GM12878 (cell line): ENCODE measurements around the gene TNFSF11. TPM values are rescaled to one million over a fixed set of nuclear protein-coding genes. Genes with fewer than 3 reads are reported as not detected.

Source experiments
- ATAC-seq: fragments of 200-7000 bp; cut with Tn5 transposase; 3 replicates; pipeline ENCODE4 v1.9.1; 2020; ENCODE audit warnings: mild to moderate bottlenecking, moderate library complexity
- BruUV-seq: library from RNA; stranded (reverse); fragments of 400-500 nt; replicated peaks from 2 replicates; lab custom pipeline; 2021; lab: Mats Ljungman, UMichigan
- CTCF ChIA-PET: fragments of 300-600 bp; sonication (Branson Sonifier 250); formaldehyde crosslinking; extraction: SDS; loops from one replicate; lab custom pipeline; 2021; ENCODE audit warnings: inconsistent platforms; lab: Yijun Ruan, JAX
- POLR2A ChIA-PET: fragments of 350-600 bp; formaldehyde crosslinking; extraction: SDS; loops from one replicate; lab custom pipeline; 2021; ENCODE audit warnings: inconsistent platforms; lab: Charles Lee
- RAD21 ChIA-PET: fragments of 300-600 bp; sonication (Branson Sonifier 250); formaldehyde crosslinking; loops from one replicate; lab custom pipeline; 2023; ENCODE audit warnings: antibody characterized with exemption; ENCODE audit not compliant: unreplicated experiment; lab: Charles Lee
- SMC1A ChIA-PET: fragments of 300-600 bp; sonication (Branson Sonifier 250); formaldehyde crosslinking; loops from one replicate; lab custom pipeline; 2023; ENCODE audit not compliant: unreplicated experiment, uncharacterized antibody; lab: Charles Lee
- DNase-seq: peaks from one replicate; pipeline ENCODE4 v3.0.0-alpha.2; 2011; ENCODE audit warnings: low read depth, low spot score
- FAIRE-seq: peaks from 3 replicates; lab custom pipeline; 2011; peaks lifted over from hg19 to GRCh38; lab: Jason Lieb, UNC
- H2AFZ ChIP-seq: 2 replicates; pipeline ENCODE4 v1.6.0; 2011; ENCODE audit warnings: low read depth, low read length, control low read depth; ENCODE audit not compliant: control insufficient read depth
- H3K27ac ChIP-seq: 2 replicates; pipeline ENCODE4 v1.5.1; 2011; ENCODE audit warnings: control low read depth; ENCODE audit not compliant: control insufficient read depth, insufficient read depth
- H3K27me3 ChIP-seq, 2 experiments: replicated peaks in 1 of 2; 2 replicates each; pipeline versions ENCODE4 v1.6.0 to v1.6.1; 2011; ENCODE audit warnings: low read length in 1 of 2; ENCODE audit not compliant: control insufficient read depth in 2 of 2, insufficient read depth in 2 of 2
- H3K36me3 ChIP-seq, 2 experiments: 2 replicates each; pipeline ENCODE4 v1.5.1; 2011; ENCODE audit warnings: low read length in 1 of 2; ENCODE audit not compliant: control insufficient read depth in 2 of 2, insufficient read depth in 2 of 2
- H3K4me1 ChIP-seq: 2 replicates; pipeline ENCODE4 v1.6.1; 2011; ENCODE audit warnings: mild to moderate bottlenecking, low read length, moderate library complexity, mixed read lengths; ENCODE audit not compliant: control insufficient read depth, insufficient read depth
- H3K4me2 ChIP-seq: 2 replicates; pipeline ENCODE4 v1.6.0; 2011; ENCODE audit warnings: control low read depth; ENCODE audit not compliant: control insufficient read depth, insufficient read depth
- H3K4me3 ChIP-seq: fragments of 200-600 bp; sonication (generic); 2 replicates; pipeline ENCODE4 v1.5.1; 2016
- H3K79me2 ChIP-seq: 2 replicates; pipeline ENCODE4 v1.6.0; 2011; ENCODE audit warnings: low read length; ENCODE audit not compliant: control insufficient read depth, insufficient read depth
- H3K9ac ChIP-seq: 2 replicates; pipeline ENCODE4 v1.8.0; 2011; ENCODE audit warnings: low read length, control low read depth, mixed read lengths; ENCODE audit not compliant: control insufficient read depth, insufficient read depth
- H3K9me3 ChIP-seq: replicated peaks from 3 replicates; pipeline ENCODE4 v1.5.1; 2011; ENCODE audit warnings: mild to moderate bottlenecking, low read length; ENCODE audit not compliant: control insufficient read depth, insufficient read depth
- H4K20me1 ChIP-seq: 2 replicates; pipeline ENCODE4 v1.6.0; 2011; ENCODE audit not compliant: control insufficient read depth, insufficient read depth
- CREM ChIP-seq: IDR thresholded peaks from 2 replicates; pipeline ENCODE4 v1.6.1; 2014; ENCODE audit warnings: antibody characterized with exemption, low read depth
- EGR1 ChIP-seq, 2 experiments: IDR thresholded peaks; 1 replicate in 1 of 2; 2 replicates in 1 of 2; pipeline ENCODE4 v1.6.1; 2011 to 2012; ENCODE audit warnings: low read depth in 2 of 2, low read length in 2 of 2, borderline replicate concordance in 1 of 2, mild to moderate bottlenecking in 1 of 2, moderate library complexity in 1 of 2
- HCFC1 ChIP-seq: fragments of 150-350 bp; IDR thresholded peaks from 2 replicates; pipeline ENCODE4 v1.6.1; 2014; ENCODE audit warnings: low read length
- MYB ChIP-seq: fragments of 150-350 bp; IDR thresholded peaks from 2 replicates; pipeline ENCODE4 v1.6.1; 2014; ENCODE audit warnings: mild to moderate bottlenecking, low read depth, low read length, borderline replicate concordance
- NFXL1 ChIP-seq: fragments of 450-650 bp; IDR thresholded peaks from 2 replicates; pipeline ENCODE4 v1.6.1; 2017; ENCODE audit warnings: antibody characterized with exemption, mild to moderate bottlenecking, borderline replicate concordance
- NR2C2 ChIP-seq: IDR thresholded peaks from 2 replicates; pipeline ENCODE4 v1.6.1; 2011; ENCODE audit warnings: borderline replicate concordance, low read depth; ENCODE audit not compliant: control insufficient read depth, insufficient read length
- NR2F1 ChIP-seq: fragments of 450-650 bp; conservative IDR thresholded peaks from 2 replicates; pipeline ENCODE4 v1.6.1; 2017; ENCODE audit warnings: mild to moderate bottlenecking
- POLR2A ChIP-seq: IDR thresholded peaks from 2 replicates; pipeline ENCODE4 v1.6.1; 2011; ENCODE audit warnings: low read depth, mild to moderate bottlenecking, low read length
- POU2F2 ChIP-seq: IDR thresholded peaks from 3 replicates; pipeline ENCODE4 v1.6.1; 2011; ENCODE audit warnings: low read depth, mild to moderate bottlenecking, low read length, borderline replicate concordance
- RAD51 ChIP-seq: fragments of 450-650 bp; IDR thresholded peaks from 2 replicates; pipeline ENCODE4 v1.6.1; 2016; ENCODE audit warnings: moderate library complexity, mild to moderate bottlenecking, inconsistent platforms
- TCF12 ChIP-seq: IDR thresholded peaks from 2 replicates; pipeline ENCODE4 v1.6.1; 2011; ENCODE audit warnings: low read depth, mild to moderate bottlenecking, low read length
- whole genome bisulfite sequencing: methylation state at CpG from one replicate; pipeline ENCODE4 v1.1.6; 2016; ENCODE audit warnings: low lambda C conversion rate; ENCODE audit not compliant: insufficient replicate concordance, insufficient coverage; ENCODE audit errors: missing lambda C conversion rate; 5-methylcytosine and 5-hydroxymethylcytosine counted together
- in situ Hi-C: fragments of 300-500 bp; cut with MboI; formaldehyde crosslinking; loops from 9 replicates; pipeline ENCODE4 v1.14.3; 2018; ENCODE audit warnings: mixed read lengths
- intact Hi-C: fragments of 100-400 bp; cut with micrococcal nuclease; formaldehyde crosslinking; loops from one replicate; pipeline ENCODE4 v1.14.2; 2022; ENCODE audit not compliant: unreplicated experiment
- polyA plus RNA-seq, 11 experiments: library from polyadenylated mRNA; depleted of rRNA in 4 of 11; unstranded in 6 of 11; stranded (reverse) in 5 of 11; fragments of >200 nt; fragmentation: Nextera tagmentation in 4 of 11; fragmentation: Illumina TruSeq in 1 of 11; extraction: Ambion mirVana in 4 of 11; extraction: Trizol in 1 of 11; gene quantifications; 1 replicate in 1 of 11; 2 replicates in 10 of 11; pipeline versions ENCODE4 v1.2.1 to v1.2.3, GENCODE V29; 2011 to 2016; ENCODE audit warnings: inconsistent platforms in 2 of 11, missing spikeins in 2 of 11, low read depth in 1 of 11
- total RNA-seq, 4 experiments: library from RNA; depleted of rRNA in 3 of 4; stranded (reverse); fragments of >200 nt in 3 of 4; fragmentation: Illumina TruSeq in 1 of 4; extraction: Trizol in 1 of 4; gene quantifications; 2 replicates each; pipeline versions ENCODE4 v1.2.1 to v1.2.3, GENCODE V29; 2013 to 2021
- TF ChIP-seq, protein P1 (sequence below): fragments of 450-650 bp; IDR thresholded peaks from 2 replicates; pipeline ENCODE4 v1.6.1; 2016; ENCODE audit warnings: mild to moderate bottlenecking
- TF ChIP-seq, protein P2 (sequence below): fragments of 450-650 bp; IDR thresholded peaks from 2 replicates; pipeline ENCODE4 v1.6.1; 2017; ENCODE audit warnings: mild to moderate bottlenecking, low read depth, inconsistent platforms; ENCODE audit not compliant: poor library complexity, severe bottlenecking

TNFSF11 gene
- total and polyA plus RNA-seq, 10 of the 15 experiments (the other 5 are each of a cell fraction or from before 2014, with no cell fraction given), result 0.86 to 14.8 (median 10.0) TPM

- 44% methylated on average over 1 of the region's 1 CpG for WGBS
- no peak for DNase-seq
- H3K79me2 ChIP-seq, result no peaks in the 10 kb centered on the region
- H3K4me3 ChIP-seq, result no peak overlapping the region
- CTCF ChIA-PET, result no interaction called here
- no peak for ATAC-seq
- no peak for TF ChIP-seq NR2F1
- TF ChIP-seq NR2C2, result no peak
- TF ChIP-seq CREM, result no peak
- TF ChIP-seq RAD51, result no peak
- no peak for TF ChIP-seq POLR2A
- no peak for TF ChIP-seq MYB
- TF ChIP-seq, protein P1, sequence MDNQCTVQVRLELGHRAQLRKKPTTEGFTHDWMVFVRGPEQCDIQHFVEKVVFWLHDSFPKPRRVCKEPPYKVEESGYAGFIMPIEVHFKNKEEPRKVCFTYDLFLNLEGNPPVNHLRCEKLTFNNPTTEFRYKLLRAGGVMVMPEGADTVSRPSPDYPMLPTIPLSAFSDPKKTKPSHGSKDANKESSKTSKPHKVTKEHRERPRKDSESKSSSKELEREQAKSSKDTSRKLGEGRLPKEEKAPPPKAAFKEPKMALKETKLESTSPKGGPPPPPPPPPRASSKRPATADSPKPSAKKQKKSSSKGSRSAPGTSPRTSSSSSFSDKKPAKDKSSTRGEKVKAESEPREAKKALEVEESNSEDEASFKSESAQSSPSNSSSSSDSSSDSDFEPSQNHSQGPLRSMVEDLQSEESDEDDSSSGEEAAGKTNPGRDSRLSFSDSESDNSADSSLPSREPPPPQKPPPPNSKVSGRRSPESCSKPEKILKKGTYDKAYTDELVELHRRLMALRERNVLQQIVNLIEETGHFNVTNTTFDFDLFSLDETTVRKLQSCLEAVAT, result no peak
- no peak for FAIRE-seq
- H3K4me1 ChIP-seq, result no peaks in the 10 kb centered on the region
- H4K20me1 ChIP-seq, result no peaks in the 10 kb centered on the region
- no peaks in the 10 kb centered on the region for H3K9me3 ChIP-seq
- intact Hi-C loops (no loop called here), in situ Hi-C loops (no loop called here)
- SMC1A ChIA-PET, result no interaction called here
- no peak overlapping the region for H2AFZ ChIP-seq
- H3K4me2 ChIP-seq, result no peak overlapping the region
- no peak overlapping the region for H3K27ac ChIP-seq
- POLR2A ChIA-PET, result no interaction called here
- BruUV-seq, result no TSS peak
- H3K27me3 ChIP-seq, result no peaks in the 10 kb centered on the region
- H3K9ac ChIP-seq, result no peak overlapping the region
- no peaks in the 10 kb centered on the region for H3K36me3 ChIP-seq
- RAD21 ChIA-PET, result interaction anchor here (0.7 kb wide), 1 partner anchor 38 kb away, joined by 3 read pairs; no protein-coding TSS in a partner anchor
Measured at GRCh38 chr13:42638886-42639285, 64.9 kb downstream of the TNFSF11 start.

DNA sequence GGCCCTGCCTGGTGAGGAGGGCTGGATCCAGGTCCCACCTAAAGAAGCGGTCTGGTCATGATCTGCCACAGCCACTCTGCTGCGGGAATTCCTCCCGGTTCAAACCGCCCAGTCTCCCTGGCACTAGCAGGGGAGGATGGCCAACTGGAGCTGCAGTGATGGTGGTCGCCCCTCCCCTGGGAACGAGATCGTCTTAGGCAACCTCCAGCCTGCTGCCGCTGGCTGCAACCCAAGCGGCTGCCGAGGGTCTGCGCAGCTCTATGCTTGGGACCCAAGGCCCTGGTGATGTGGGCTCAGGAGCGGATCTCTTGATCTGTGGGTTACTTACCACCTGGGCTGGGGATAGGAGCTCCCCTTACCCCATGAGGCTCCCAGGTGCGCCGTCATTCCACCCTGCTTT is 69.1 kb downstream of the TNFSF11 start:
- in situ Hi-C loops (no loop called here), intact Hi-C loops (no loop called here)
- Histone ChIP-seq H3K4me1 (no peaks in the 10 kb centered on the region), H3K36me3 (no peaks in the 10 kb centered on the region), H3K27ac (no peak overlapping the region), H3K4me3 (no peak overlapping the region), H3K27me3 (no peaks in the 10 kb centered on the region), H4K20me1 (no peaks in the 10 kb centered on the region), H3K9me3 (no peaks in the 10 kb centered on the region), H3K4me2 (no peak overlapping the region), H3K79me2 (no peaks in the 10 kb centered on the region), H2AFZ (no peak overlapping the region), H3K9ac (no peak overlapping the region)
- ATAC-seq (no peak), DNase-seq (no peak), FAIRE-seq (no peak)
- 80% methylated on average over 14 of the region's 14 CpGs for WGBS
- POLR2A ChIA-PET, result no interaction called here
- CTCF ChIA-PET, result no interaction called here
- RAD21 ChIA-PET, result no interaction called here
- SMC1A ChIA-PET, result no interaction called here
- BruUV-seq, result no TSS peak
- TF ChIP-seq EGR1 (IDR thresholded peaks at IDR 0.05; ENCODE audit: borderline replicate concordance in 1 of 2, low read depth in 2 of 2, low read length in 2 of 2) (no peak), POU2F2 (no peak), TCF12 (no peak), NFXL1 (no peak), HCFC1 (no peak)
- TF ChIP-seq, protein P2, sequence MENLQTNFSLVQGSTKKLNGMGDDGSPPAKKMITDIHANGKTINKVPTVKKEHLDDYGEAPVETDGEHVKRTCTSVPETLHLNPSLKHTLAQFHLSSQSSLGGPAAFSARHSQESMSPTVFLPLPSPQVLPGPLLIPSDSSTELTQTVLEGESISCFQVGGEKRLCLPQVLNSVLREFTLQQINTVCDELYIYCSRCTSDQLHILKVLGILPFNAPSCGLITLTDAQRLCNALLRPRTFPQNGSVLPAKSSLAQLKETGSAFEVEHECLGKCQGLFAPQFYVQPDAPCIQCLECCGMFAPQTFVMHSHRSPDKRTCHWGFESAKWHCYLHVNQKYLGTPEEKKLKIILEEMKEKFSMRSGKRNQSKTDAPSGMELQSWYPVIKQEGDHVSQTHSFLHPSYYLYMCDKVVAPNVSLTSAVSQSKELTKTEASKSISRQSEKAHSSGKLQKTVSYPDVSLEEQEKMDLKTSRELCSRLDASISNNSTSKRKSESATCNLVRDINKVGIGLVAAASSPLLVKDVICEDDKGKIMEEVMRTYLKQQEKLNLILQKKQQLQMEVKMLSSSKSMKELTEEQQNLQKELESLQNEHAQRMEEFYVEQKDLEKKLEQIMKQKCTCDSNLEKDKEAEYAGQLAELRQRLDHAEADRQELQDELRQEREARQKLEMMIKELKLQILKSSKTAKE, result no peak
